Measurements from ENCODE around the gene VAV1. TPM values are rescaled to one million over a fixed set of nuclear protein-coding genes. Genes with fewer than 3 reads are reported as not detected.

VAV1 gene
- total RNA-seq, 1 experiment from 2014 or later, result 0.05 TPM

DNA sequence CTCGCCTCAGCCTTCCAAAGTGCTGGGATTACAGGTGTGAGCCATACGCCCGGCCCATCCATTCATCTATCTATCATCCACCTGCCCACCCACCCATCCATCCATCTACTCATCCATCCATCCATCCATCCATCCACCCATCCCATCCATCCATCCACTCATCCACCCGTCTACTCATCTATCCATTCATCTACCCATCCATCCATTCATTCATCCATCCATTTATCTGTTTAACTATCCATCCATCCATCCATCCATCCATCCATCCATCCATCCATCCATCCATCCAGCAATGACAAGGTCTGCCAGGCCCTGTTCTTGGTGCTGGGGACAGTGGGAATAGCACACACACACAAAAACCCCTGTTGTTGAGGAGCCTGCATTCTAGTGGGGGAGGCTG lies 4.5 kb downstream of the VAV1 start:
- in situ Hi-C loops (cut with HindIII; ENCODE audit: low pct_unique_long_range_greater_than_20kb, low sequenced_read_pairs), result no loop called here
- BruUV-seq (replicated peaks), result no TSS peak
- POLR2A ChIA-PET, result no interaction called here
- no peak for ATAC-seq
- no peak for DNase-seq (ENCODE audit: low read depth, low spot score)
- H3K4me1 ChIP-seq (ENCODE audit: control insufficient read depth, insufficient read depth, low read length), result no peaks in the 10 kb centered on the region
- CTCF ChIA-PET, result no interaction called here
- no peaks in the 10 kb centered on the region for H3K27me3 ChIP-seq (ENCODE audit: control insufficient read depth, insufficient read depth, low read length)
- TF ChIP-seq CTCF (IDR thresholded peaks at IDR 0.05) (no peak), SIN3A (IDR thresholded peaks at IDR 0.05; ENCODE audit: borderline replicate concordance, insufficient read depth, low read depth, low read length) (no peak), TCF7L2 (IDR thresholded peaks at IDR 0.05; ENCODE audit: low read depth, low read length) (no peak), POLR2AphosphoS5 (IDR thresholded peaks at IDR 0.05; ENCODE audit: low read depth, low read length) (no peak)
- TF ChIP-seq, protein P1, sequence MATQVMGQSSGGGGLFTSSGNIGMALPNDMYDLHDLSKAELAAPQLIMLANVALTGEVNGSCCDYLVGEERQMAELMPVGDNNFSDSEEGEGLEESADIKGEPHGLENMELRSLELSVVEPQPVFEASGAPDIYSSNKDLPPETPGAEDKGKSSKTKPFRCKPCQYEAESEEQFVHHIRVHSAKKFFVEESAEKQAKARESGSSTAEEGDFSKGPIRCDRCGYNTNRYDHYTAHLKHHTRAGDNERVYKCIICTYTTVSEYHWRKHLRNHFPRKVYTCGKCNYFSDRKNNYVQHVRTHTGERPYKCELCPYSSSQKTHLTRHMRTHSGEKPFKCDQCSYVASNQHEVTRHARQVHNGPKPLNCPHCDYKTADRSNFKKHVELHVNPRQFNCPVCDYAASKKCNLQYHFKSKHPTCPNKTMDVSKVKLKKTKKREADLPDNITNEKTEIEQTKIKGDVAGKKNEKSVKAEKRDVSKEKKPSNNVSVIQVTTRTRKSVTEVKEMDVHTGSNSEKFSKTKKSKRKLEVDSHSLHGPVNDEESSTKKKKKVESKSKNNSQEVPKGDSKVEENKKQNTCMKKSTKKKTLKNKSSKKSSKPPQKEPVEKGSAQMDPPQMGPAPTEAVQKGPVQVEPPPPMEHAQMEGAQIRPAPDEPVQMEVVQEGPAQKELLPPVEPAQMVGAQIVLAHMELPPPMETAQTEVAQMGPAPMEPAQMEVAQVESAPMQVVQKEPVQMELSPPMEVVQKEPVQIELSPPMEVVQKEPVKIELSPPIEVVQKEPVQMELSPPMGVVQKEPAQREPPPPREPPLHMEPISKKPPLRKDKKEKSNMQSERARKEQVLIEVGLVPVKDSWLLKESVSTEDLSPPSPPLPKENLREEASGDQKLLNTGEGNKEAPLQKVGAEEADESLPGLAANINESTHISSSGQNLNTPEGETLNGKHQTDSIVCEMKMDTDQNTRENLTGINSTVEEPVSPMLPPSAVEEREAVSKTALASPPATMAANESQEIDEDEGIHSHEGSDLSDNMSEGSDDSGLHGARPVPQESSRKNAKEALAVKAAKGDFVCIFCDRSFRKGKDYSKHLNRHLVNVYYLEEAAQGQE (IDR thresholded peaks at IDR 0.05; ENCODE audit: insufficient read depth in 1 of 2, low read depth in 2 of 2, low read length in 1 of 2), result no peak
- no peak overlapping the region for H3K27ac ChIP-seq (ENCODE audit: low read length)
- H3K4me3 ChIP-seq (ENCODE audit: low read depth in 2 of 2, low read length in 2 of 2), result no peak overlapping the region
- H3K36me3 ChIP-seq (ENCODE audit: control insufficient read depth, insufficient read depth, low read length), result no peaks in the 10 kb centered on the region
- no peaks in the 10 kb centered on the region for H3K9me3 ChIP-seq (ENCODE audit: control insufficient read depth, insufficient read depth, low read depth, low read length)
- intact Hi-C loops (cut with micrococcal nuclease; ENCODE audit: unreplicated experiment), result no loop called here

- H3K27me3 ChIP-seq (ENCODE audit: control insufficient read depth, insufficient read depth, low read length), result no peaks in the 10 kb centered on the region
- H3K36me3 ChIP-seq (ENCODE audit: control insufficient read depth, insufficient read depth, low read length), result no peaks in the 10 kb centered on the region
- no peaks in the 10 kb centered on the region for H3K9me3 ChIP-seq (ENCODE audit: control insufficient read depth, insufficient read depth, low read depth, low read length)
- TF ChIP-seq CTCF (IDR thresholded peaks at IDR 0.05) (no peak), SIN3A (IDR thresholded peaks at IDR 0.05; ENCODE audit: borderline replicate concordance, insufficient read depth, low read depth, low read length) (no peak), POLR2AphosphoS5 (IDR thresholded peaks at IDR 0.05; ENCODE audit: low read depth, low read length) (no peak), TCF7L2 (IDR thresholded peaks at IDR 0.05; ENCODE audit: low read depth, low read length) (no peak)
- TF ChIP-seq, protein P1 (IDR thresholded peaks at IDR 0.05; ENCODE audit: insufficient read depth in 1 of 2, low read depth in 2 of 2, low read length in 1 of 2), result no peak
- in situ Hi-C loops (cut with HindIII; ENCODE audit: low pct_unique_long_range_greater_than_20kb, low sequenced_read_pairs) (no loop called here), intact Hi-C loops (cut with micrococcal nuclease; ENCODE audit: unreplicated experiment) (no loop called here)
- BruUV-seq (replicated peaks), result no TSS peak
- ATAC-seq (no peak), DNase-seq (ENCODE audit: low read depth, low spot score) (no peak)
- no peak overlapping the region for H3K27ac ChIP-seq (ENCODE audit: low read length)
- H3K4me3 ChIP-seq (ENCODE audit: low read depth in 2 of 2, low read length in 2 of 2), result no peak overlapping the region
- H3K4me1 ChIP-seq (ENCODE audit: control insufficient read depth, insufficient read depth, low read length), result no peaks in the 10 kb centered on the region
- CTCF ChIA-PET, result no interaction called here
- POLR2A ChIA-PET, result no interaction called here
Observed at GRCh38 chr19:6777434-6777833, 4.9 kb downstream of the VAV1 start.
